GM10248 (cell line): ENCODE measurements around the gene CHST15.

Experiments used
- CTCF ChIA-PET: fragments of 300-600 bp; sonication (Branson Sonifier 250); formaldehyde crosslinking; extraction: SDS; loops from one replicate; lab custom pipeline; 2021; ENCODE audit warnings: antibody characterized with exemption; lab: Yijun Ruan, JAX
- POLR2A ChIA-PET: fragments of 350-650 bp; sonication (Branson Sonifier 250); formaldehyde crosslinking; extraction: SDS; loops from one replicate; lab custom pipeline; 2020; ENCODE audit warnings: antibody characterized with exemption; lab: Yijun Ruan, JAX
- DNase-seq: peaks from one replicate; pipeline ENCODE4 v3.0.0; 2012; ENCODE audit errors: extremely low spot score
- CTCF ChIP-seq: IDR thresholded peaks from 2 replicates; pipeline ENCODE4 v1.5.1; 2012; ENCODE audit warnings: mild to moderate bottlenecking, low read depth; ENCODE audit errors: extremely low read depth, missing control alignments, control extremely low read depth

The CHST15 gene

GRCh38 chr10:124048371-124049290, 44.8 kb downstream of the CHST15 start:
- CTCF ChIA-PET, result interaction anchor here (0.7 to 1.3 kb wide), 4 partner anchors 9 to 54 kb away, joined by 3 to 4 read pairs (median 3); no protein-coding TSS in a partner anchor
- no peak for DNase-seq
- POLR2A ChIA-PET, result no interaction called here
- no peak for TF ChIP-seq CTCF

DNA sequence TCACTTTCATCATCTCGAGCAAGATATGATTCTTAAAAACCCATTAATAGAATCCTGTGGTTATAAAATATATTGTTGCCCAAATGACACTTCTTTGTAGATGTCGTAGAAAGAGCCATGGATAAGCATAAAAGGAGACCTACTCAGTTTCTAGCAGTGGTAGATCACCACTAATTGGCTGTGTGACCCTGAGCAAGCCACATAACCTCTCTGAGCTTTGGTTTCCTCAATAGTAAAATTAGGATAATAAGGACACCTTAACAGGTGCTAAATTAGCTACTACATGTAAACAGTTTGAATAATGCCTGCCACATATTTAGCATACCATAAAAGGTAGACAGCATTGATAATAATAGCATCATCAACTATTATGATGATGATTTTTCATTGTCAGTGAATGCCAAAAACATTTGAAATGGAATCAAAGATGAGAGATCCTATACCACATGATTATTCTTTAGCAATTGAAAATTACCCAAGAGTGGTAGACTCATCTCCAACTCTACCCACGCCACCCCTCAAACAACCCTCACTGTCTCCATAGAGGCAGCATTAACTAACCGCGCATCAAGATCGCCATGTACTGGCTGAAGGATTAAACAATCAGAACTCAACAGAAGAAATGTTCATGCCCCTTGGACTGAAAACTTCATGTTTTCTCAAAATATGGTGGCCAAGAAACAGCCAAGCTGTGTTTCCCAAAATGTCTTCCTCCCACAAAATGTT, 45.8 kb downstream of the CHST15 start:
- ChIA-PET CTCF (interaction anchor here (1.2 to 1.3 kb wide), 3 partner anchors 8 to 53 kb away, joined by 3 to 4 read pairs (median 3); no protein-coding TSS in a partner anchor), POLR2A (no interaction called here)
- TF ChIP-seq CTCF, result no peak
- DNase-seq, result no peak

DNA sequence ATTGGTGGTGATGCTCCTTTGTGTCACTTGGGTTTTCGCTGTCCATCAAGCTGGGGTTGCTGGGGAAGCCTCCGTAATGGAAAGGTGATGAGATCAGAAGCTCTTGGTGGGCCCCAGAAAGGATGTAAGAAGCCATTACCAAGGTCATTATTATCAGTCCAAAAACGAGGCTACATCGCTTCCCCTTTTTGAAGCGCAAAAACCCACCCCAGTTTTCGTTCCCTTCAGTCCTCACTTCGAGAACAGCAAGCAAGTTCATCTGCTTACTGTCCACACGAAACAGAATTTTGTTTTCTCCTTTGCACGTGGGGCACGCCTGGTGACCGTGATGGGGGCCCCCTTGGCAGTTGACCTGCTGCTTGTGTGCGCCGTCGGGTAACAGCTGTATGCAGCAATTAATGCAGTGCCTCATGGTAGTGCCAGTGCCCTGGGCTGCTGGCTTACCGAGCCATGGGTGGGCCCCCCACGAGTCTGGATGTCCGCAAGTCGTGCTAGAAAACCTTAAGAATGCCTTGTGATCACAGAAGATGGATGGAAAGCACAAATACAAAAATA, 47.5 kb downstream of the CHST15 start:
- TF ChIP-seq CTCF, result no peak
- ChIA-PET CTCF (no interaction called here), POLR2A (no interaction called here)
- no peak for DNase-seq

- ChIA-PET POLR2A (no interaction called here), CTCF (no interaction called here)
- no peak for DNase-seq
- no peak for TF ChIP-seq CTCF
Measured at GRCh38 chr10:124045276-124045675, 48.1 kb downstream of the CHST15 start.

DNA sequence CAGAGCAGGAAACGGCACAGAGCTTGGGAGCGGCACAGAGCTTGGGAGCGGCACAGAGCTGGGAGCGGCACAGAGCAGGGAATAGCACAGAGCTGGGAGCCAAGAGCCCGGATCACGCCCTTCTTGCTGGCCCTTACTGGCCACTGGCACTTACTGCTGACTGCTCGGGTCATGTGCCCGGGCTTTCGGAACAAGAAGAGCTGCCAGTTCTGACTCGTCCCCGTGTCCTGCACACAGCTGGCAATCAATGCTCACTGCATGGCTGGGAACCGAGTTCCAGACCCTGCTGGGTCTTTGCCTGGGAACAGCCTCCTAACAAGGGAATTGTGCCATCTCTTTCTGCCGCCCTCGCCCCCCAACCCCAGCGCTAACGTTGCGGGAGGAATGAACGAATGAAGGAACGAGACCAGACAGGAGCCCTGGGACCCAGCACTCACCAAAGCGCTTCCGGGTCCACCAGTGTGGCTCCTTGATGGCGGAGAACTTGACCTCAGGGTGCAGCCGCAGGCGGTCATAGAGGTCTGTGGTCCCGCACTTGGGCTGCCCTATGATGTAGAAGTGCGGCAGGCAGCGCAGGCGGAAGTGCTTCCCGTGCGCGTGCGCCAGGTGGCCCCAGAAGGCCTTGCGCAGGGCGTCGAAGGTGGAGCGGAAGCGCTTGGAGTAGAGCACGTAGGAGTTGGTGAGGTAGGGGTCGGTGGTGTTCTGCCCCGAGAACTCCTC, 49.1 kb downstream of the CHST15 start:
- TF ChIP-seq CTCF, result no peak
- ChIA-PET POLR2A (no interaction called here), CTCF (no interaction called here)
- no peak for DNase-seq
